HuH-7.5 (cell line): ENCODE data around the gene SERPING1.

Experiments
- DNase-seq: peaks from one replicate; pipeline ENCODE4 v3.0.0; 2011; ENCODE audit warnings: low spot score

The SERPING1 gene

DNA sequence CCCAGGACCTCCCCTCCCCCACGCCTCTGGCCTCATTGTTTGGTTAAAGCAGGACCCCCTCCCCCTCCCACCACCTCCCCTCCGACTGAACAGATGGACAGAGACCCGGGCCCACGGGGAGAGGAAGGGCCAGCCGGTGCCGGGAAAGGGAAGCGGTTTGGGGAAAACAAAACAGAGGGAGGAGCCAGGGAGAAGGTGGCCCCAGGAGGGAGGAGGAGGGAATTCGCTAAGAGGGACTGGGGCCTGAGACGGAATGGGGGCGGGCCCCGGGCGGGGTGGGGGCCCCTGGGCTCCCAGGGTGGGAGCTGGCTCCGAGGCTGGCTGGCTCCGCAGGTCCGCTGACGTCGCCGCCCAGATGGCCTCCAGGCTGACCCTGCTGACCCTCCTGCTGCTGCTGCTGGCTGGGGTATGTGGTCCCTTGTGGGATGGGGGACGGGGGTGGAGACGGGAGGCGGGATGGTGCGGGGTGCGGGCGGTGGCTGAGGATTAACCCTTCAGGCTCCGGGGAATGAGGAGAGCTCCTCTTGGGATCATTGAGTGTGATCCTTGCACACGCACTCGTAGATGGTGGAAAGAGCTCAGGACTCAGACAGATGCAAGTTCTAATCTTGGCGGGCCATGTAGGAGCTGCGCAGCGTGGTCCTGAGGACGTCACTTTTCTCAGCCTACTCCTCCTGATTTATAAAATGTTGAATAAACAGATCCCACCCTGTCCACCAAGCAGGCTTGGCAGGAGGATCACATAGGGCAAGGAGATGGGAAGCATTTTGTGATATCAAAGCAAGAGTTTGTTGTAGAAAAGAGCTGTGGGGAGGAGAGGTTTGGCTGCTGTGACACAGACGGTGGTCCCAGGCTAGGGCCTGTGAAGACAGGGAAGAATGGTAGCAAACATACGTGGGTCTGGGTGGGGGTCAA lies 688 bp downstream of the SERPING1 start:
- peak; percentile 93 for DNase-seq

DNA sequence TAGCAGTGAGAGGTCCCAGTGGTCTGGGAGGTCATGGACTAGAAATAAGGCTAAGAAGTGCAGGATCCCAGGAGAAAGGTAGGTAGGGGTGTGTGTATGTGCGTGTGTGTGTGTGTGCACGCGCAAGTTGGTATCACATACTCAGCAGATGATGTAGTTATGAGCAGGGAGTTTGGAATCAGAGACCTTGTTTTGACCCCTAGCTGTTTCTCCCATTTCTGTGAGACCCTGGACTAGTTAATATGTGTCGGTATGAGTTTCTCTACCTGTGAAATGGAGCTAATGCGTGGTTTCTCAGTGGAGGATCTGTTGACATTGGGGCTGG lies 1.3 kb downstream of the SERPING1 start:
- no peak for DNase-seq

DNA sequence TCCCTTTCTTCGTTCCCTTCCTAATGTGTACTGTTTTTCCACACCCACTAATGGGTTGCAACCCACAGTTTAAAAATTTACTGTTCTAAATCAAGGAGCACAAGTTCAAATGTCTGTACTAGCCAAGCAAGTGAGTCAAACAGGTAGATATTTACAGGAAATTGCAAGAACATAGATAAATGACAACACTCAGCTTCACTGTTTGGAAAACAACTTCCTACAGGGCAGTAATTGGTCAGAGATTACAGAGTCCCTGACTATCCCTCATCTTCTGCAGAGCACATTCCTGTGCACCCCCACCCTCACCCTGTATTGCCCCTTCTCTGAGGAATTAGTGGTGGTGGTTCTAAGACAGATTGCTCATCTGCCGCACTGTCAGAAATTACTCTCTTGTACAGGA lies 1.9 kb downstream of the SERPING1 start:
- no peak for DNase-seq

DNA sequence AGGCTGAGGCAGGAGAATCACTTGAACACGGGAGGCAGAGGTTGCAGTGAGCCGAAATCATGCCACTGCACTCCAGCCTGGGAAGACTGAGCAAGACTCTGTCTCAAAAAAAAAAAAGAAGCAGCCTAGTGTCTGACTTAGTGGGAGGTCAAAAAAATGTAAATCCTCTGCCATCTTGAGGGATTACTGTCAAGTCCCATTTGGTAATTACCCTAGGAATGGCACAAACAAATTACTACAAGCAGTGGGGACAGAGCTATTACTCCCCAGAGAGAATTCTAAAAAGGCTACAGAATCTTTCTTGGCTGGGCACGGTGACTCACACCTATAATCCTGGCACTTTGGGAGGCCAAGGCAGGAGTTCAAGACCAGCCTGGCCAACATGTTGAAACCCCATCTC lies 3.8 kb downstream of the SERPING1 start:
- DNase-seq, result no peak

DNA sequence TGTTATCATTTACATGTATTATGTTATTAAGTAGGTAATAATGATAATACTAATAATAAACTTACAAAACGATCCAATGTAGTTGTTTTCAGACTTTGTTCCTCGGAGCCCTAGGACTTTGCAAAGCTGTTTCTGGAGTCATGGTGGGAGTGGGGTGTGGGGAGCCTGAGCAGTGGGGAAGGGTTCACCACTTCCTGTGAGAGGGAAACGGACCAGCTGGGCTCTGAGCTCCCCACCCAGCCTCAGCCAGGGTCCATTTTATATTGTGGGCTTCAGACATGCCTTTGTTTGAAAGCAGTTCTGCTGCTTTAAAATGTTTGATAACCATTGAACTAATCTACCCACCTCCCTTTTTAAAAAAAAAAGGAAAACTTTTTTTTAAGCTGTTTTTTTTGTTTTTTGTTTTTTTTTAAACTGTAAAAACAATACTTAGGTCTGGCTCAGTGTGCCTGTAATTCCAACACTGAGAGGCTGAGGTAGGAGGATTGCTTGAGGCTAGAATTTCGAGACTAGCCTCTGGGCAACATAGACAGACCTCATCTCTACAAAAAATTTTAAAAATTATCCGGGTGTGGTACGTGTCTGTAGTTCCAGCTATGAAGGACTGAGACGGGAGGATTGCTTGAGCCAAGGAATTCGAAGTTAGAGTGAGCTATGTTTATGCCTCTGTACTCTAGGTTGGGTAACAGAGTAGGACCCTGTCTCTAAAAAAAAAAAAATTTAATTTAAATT lies 7.0 kb downstream of the SERPING1 start:
- no peak for DNase-seq

DNA sequence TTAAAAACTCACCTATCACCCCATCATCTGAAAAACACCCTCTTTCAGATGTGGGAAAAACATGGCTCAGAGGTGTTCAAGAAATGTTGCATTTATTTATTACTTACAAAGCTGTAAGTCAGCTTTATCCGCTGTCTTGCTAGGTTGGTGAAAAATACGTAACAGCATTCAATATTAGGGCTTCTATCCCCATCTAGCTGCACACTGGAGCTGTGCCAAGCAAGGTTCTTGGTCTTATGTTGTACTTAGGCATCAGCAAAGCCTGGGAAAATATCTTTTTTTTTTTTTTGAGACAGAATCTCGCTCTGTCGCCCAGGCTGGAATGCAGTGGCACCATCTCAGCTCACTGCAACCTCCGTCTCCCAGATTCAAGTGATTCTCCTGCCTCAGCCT lies 7.5 kb downstream of the SERPING1 start:
- no peak for DNase-seq

DNA sequence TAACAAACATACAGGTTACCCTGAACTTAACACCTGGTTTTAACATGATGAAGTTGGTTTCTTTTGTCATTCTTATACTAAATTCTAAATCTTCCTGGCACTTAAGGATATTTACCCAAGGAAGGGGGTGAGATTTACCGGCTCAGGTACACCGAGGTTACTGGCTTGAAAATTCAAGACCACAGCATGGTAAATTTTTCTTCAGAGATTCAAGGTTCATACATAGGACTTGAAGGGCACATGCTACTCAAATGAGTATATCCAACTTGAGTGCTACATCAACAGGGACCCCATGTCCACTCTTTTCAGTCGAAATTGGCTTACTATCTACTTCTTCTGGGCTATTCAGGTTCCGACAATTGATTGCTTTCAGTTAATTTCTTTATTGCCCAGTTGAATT lies 12.7 kb downstream of the SERPING1 start:
- no peak for DNase-seq

DNA sequence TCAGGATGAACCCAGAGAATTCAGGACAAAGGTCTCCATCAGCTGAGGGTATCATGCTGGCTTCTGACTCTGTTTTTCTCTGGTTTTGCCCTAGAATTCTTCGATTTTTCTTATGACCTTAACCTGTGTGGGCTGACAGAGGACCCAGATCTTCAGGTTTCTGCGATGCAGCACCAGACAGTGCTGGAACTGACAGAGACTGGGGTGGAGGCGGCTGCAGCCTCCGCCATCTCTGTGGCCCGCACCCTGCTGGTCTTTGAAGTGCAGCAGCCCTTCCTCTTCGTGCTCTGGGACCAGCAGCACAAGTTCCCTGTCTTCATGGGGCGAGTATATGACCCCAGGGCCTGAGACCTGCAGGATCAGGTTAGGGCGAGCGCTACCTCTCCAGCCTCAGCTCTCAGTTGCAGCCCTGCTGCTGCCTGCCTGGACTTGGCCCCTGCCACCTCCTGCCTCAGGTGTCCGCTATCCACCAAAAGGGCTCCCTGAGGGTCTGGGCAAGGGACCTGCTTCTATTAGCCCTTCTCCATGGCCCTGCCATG lies 16.8 kb downstream of the SERPING1 start:
- no peak for DNase-seq

DNA sequence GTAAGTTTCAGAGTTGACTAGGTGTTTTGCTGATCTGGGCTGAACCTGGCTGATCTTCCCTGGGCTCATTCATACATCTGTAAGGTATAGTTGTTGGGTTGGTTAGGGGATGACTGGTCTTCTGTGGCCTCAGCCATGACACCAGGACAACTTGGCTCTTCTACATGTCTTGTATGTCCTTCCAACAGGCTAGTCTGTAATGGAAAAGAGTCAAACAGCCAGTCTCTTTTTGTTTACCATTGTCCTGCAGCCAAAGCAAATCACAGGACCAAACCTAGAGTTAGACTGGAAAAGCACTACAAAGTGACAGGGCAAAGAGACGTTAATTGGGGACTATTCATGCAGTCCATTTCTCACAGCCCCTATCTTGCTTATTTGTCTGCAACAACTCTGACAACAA lies 17.8 kb downstream of the SERPING1 start:
- no peak for DNase-seq

DNA sequence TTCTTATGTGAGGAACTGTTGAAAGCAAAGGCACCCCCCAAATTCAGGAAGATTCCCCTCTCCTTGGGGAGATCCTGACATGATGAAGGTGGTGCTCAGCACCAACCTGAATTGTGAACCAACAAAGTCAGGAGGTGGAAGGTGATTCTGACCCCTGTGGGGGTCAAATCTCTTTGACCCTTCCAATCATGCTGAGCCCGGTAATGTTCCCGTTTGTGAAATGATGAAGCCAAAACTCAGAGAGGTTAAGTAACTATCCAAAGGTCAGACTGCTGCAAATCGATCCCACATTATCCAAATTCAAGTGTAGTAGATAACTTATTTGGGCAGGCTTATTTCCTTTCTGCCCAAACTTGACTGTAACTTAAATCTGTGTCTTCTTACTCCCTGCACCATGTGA lies 19.1 kb downstream of the SERPING1 start:
- DNase-seq, result no peak

DNA sequence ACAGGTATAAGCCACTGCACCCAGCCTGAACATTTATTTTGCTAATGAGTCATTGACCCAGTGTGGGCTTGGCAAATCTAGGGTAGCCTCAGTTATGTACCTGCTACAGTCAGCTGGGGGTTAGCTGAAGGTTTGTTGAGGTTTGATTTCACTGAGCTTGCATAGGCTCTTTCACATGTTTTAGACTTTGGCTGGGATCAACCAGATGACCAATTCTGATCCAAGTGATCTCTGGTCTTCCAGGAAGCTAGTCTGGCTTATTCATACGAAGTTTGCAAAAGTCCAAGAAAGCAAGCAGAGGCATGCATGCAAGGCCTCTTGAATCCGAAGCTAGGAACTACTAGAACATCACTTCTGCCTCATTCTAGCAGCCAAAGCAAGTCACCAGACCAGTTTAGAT lies 21.0 kb downstream of the SERPING1 start:
- DNase-seq, result no peak

DNA sequence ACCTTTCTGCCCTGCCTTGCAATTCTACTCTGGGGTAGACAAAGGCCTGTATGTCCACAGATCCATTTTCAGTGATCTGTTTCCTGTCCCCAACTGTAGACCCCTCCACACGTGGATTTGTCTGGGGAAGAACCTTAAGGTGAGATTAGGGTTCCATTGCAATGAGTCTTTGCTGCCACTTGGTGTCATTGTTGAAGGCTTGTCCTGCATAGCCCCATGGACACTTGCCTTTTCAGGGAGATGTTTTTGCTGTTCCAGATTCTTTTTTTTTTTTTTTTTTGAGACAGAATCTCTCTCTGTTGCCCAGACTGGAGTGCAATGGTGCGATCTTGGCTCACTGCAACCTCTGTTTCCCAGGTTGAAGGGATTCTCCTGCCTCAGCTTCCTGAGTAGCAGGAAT lies 21.8 kb downstream of the SERPING1 start:
- no peak for DNase-seq

DNA sequence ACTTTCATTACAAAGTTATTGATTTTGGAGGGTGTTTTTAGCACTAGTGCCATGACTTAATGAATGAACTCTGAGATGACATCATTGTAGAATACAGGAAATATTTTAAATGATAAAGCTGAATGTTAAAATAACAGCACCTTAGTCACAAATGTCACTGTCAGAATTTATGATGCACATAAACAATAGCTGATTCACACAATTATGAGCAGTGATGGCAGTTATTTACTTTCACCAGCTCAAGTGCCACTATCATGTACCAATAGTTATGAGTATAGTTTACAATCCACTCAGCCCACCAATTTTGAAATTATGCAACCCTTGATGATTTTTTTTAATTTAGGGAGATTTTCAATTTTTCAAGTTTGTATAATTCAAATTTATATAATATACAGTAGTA lies 23.0 kb downstream of the SERPING1 start:
- DNase-seq, result no peak

DNA sequence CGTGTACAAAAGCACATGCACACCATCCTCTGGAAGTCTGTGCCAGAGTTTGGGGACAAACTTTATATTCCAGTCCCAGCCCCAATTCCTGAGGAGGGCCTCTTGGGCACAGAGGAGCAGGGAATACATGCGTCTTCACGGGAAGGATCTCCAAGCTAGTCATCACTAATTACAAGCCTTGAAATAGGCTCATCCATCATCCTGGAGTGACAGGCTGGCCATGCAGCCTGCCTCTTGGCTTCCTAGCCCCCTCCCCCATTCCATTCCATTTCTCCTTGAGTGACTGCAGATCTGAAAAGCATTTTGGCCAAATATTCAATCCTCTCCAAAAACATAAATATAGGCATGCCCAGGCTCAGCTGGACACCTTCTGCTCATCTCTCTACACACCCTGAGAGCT lies 24.8 kb downstream of the SERPING1 start:
- no peak for DNase-seq

DNA sequence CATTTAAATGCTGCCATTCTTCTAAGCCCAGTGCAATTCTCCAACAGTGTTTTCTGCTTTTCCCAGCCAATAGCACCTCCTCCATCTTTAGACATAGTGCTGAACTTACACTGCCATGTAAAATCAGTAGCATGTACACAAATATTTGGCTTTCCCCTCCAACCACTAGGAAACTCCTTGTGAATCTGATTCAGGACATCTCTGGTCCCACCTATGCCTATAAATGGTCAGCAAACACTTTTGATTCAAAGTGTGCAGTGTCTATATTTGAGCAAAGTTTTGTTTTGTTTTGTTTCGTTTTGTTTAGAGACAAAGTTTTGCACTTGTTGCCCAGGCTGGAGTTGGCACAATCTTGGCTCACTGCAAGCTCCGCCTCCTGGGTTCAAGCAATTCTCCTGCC lies 27.4 kb downstream of the SERPING1 start:
- no peak for DNase-seq

DNA sequence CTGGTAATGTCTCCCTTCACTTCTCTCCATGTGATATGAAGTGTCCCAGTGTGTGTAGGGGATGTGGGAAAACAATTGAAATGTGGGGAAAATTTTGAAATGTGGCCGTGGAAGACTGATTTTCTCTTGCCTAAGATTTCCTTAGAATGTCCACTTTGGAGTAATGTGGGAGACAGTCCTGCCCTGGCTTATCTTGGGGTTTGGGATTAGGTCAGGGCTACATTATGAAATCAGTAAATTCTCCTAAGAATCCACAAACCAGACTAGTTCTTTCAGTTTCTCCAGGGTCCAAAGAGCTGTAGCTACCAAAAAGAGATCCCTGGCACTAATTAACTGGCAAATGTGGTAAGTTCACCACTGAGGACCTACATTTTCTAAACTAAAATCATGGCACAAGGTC lies 29.4 kb downstream of the SERPING1 start:
- DNase-seq, result no peak

DNA sequence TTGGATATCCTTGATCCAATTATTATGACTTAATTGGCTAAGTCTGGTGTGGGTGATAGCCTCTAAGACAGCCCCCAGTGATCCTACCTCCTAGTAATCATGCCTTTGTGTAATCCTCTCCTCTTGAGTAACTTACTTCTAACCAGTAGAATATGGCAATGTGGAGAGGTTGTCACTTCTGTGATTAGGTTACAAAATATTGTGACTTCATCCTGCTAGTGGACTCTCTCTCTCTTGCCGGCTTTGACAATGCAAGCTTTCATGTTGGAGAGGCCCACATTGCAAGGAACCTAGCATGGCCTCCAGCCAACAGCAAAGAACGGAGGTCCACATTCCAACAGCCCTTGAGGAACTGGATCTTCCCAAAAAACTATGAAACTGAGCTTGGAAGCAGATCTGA lies 32.7 kb downstream of the SERPING1 start:
- no peak for DNase-seq

DNA sequence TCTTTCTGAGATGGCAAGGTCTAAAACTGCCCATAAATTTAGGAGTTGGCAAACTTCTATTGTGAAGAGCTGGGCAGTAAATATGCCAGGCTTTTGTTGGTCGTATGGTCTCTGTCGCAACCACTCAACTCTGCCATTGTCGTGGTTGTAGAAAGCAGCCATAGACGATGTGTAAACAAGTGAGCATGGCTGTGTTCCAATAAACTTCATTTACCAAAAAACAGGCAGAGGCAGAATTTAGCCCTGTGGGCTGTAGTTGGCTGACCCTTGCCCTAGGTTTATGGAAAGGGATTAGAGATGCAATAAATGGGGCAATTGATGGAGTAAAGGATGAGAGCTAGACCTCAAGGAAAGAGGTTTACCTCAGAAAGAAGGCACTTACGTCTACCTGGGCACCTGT lies 34.6 kb downstream of the SERPING1 start:
- DNase-seq, result no peak

DNA sequence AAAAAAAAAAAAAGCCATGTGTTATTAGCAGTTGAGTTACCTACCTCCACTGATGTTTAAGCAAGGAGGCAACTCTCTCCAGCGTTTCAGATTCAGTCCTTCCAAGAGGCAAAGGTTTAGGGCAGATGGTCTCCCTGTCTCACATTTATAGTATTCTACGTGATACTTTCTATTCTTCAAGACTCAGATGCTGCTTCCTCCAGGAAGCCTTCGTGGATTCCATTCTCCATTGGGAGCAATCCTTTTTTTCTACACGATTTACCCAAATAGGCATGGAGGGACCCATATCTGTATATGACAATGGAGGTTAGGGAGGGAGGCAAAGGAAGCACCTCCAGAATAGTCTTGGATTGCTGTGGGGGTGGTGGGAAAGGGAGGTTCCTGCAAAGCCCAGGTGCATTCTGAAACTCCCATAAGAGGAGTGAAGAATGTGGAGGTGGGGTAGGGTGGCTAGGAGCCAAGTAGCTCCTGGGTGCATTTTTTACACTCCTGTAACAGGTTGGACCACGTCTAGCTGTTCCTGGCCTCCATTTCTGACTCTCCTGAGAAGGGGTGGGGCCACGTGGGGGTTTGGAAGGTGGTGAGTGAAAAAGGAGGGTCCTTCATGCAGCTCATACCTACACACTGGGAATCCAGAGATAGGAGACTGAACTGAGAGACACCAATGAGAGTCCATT lies 36.0 kb downstream of the SERPING1 start:
- DNase-seq, result no peak

DNA sequence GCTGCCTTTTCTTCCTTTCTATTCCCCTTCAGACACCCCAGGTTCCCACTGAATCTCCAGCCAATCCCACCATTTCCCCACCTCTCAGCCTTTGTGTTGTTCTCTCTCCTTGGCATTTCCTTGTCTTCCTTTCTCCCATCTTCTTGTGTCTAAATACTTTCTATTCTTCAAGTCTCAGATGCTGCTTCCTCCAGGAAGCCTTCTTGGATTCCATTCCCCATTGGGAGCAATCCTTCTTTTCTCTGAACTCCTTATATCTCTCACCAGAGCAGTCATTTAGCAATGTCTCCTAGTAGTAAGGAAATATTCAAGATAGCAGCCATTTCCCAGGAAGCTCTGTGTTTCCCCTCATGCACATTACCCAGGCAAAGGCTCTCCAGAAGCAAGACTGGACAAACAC lies 36.8 kb downstream of the SERPING1 start:
- no peak for DNase-seq

DNA sequence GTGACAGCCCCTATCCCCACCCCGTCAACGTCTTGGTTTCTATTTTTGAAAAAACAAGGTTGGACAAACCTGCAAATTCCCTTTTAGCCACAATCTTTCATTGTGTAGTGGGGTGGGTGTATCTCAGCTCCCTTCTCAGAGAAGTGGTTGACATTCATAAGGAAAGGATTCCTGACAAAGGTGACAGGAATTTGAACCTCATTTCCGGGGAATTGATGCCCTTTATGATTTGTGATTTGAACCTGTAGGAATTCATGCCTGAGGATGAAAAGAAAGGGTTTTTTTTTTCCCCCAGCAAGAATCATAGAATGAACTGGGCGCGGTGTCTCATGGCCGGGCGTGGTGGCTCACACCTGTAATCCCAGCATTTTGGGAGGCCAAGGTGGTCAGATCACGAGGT lies 37.8 kb downstream of the SERPING1 start:
- no peak for DNase-seq

DNA sequence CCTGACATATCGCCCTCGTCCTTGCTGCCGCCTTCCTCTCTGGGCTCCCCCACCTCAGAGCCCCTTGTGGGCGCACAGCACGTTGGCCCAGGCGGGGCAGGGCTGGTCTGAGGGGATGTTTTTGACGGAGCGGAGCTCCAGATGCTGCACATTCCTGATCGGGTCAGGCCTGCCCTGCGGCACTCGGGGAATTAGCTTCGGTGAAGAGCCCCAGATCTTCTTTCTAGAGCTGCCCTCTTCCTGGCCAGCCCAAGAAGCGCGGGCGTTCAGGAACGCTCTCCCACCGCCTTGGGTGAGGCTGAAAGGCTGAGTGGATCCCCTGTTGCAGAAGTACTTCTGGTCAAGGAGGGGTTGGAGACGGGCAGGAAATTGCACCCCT lies 40.1 kb downstream of the SERPING1 start:
- no peak for DNase-seq
